Peyer's patch (tissue), 4 donors: ENCODE measurements around the gene RNF150.

Experiments used
- CTCF ChIP-seq, 6 experiments: fragments of 450-650 bp in 4 of 6; fragments of 200-600 bp in 2 of 6; sonication (generic) in 1 of 6; IDR thresholded peaks; one replicate each; pipeline ENCODE4 v1.5.1; 2017 to 2019; ENCODE audit warnings: antibody characterized with exemption in 6 of 6, mild to moderate bottlenecking in 3 of 6, moderate library complexity in 1 of 6
- POLR2A ChIP-seq, 2 donors: fragments of 450-650 bp; IDR thresholded peaks; one replicate each; pipeline ENCODE4 v1.5.1; 2017; ENCODE audit warnings: antibody characterized with exemption in 2 of 2, mild to moderate bottlenecking in 2 of 2, moderate library complexity in 2 of 2

DNA sequence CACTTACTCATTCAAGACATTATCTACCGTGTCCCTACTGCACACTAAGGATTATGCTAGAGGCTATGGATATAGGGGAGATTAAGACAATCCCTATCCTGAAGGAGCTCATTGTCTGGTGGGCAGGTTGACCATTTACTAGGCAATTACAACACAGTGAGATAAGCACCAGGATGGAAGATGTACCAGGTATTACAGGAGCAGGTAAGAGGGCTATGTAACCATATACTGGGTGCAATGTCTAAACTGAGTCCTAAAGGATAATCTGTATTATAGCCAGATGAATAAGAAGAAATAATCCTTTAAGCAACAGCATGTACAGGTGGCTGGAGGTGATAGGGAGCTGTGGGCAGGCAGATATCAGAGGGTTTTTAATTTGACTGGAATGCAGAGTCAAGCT, 263.8 kb downstream of the RNF150 start:
- no peak for TF ChIP-seq CTCF (IDR thresholded peaks at IDR 0.05)
- no peak for TF ChIP-seq POLR2A (IDR thresholded peaks at IDR 0.05)
